ENCODE results near the gene FARS2. TPM values are rescaled to one million over a fixed set of nuclear protein-coding genes. Genes with fewer than 3 reads are reported as not detected.

FARS2 gene
- total RNA-seq, 4 donors from 2014 or later = 8.3 to 18.5 (median 13.0) TPM

- peaks cover 0 to 8% (median 4%) of the 10 kb centered on the region in 3 donors for H3K9me3 ChIP-seq
- intact Hi-C loops (cut with DNase I) = no loop called here
- 66 to 68% methylated on average over 3 of the region's 3 CpGs for WGBS, 2 donors
- DNase-seq = no peak
- no peaks in the 10 kb centered on the region for H3K27me3 ChIP-seq
- H3K27ac ChIP-seq = no peak overlapping the region
- H3K36me3 ChIP-seq = no peaks in the 10 kb centered on the region
- H3K4me3 ChIP-seq = no peak overlapping the region
- no peak for TF ChIP-seq POLR2A (IDR thresholded peaks at IDR 0.05)
- no peak for TF ChIP-seq CTCF (IDR thresholded peaks at IDR 0.05)
- peaks cover 0 to 6% (median 0%) of the 10 kb centered on the region in 3 donors for H3K4me1 ChIP-seq
Measured at GRCh38 chr6:5583528-5583927, 322.2 kb downstream of the FARS2 start.

DNA sequence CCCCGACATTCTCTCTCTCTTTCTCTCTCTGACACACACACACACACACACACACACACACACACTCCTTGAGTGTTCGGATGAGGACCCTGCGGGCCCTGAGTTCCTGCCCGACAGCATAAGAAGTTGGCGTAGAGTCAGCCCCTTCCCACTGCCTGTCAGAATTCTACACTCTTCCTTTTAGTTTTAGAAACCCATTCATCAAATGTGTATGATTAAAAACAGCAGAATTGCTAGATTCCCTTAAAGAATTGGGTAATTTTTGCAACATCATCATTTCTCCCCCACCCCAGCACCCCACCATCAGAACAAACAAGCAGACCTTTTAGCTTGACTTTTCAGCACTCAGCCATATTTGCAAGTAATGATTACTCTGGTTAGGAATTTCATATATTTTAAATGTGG, 322.8 kb downstream of the FARS2 start:
- no peak for DNase-seq
- H3K27ac ChIP-seq = no peak overlapping the region
- H3K36me3 ChIP-seq = no peaks in the 10 kb centered on the region
- 71% methylated on average over 4 to 5 of the region's 5 CpGs for WGBS, 2 donors
- no peaks in the 10 kb centered on the region for H3K27me3 ChIP-seq
- peaks cover 0 to 8% (median 4%) of the 10 kb centered on the region in 3 donors for H3K9me3 ChIP-seq
- peaks cover 0 to 6% (median 0%) of the 10 kb centered on the region in 3 donors for H3K4me1 ChIP-seq
- H3K4me3 ChIP-seq = no peak overlapping the region
- TF ChIP-seq CTCF (IDR thresholded peaks at IDR 0.05) = no peak
- TF ChIP-seq POLR2A (IDR thresholded peaks at IDR 0.05) = no peak
- intact Hi-C loops (cut with DNase I) = no loop called here

DNA sequence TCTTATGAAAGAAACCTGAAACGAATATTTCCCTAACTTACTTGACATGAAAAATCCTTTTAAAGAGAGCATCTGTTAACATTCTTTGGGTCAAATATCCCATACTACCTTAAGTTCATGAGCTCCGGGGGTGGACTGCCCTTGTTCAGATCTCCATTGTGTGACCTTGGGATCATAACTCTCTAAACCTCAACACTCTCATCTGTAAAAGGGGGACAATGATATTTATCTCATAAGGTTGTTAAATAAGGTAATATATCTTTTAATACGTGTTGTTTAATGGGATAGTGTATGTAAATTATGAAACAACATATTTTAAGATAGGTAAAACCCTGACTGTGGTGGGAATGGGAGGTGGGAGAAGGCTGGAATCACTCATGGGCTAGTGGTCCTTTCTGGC, 326.3 kb downstream of the FARS2 start:
- no peak for DNase-seq
- intact Hi-C loops (cut with DNase I) = no loop called here
- H3K4me1 ChIP-seq = no peaks in the 10 kb centered on the region
- WGBS, 2 donors = 90 to 98% methylated on average over 3 of the region's 3 CpGs
- H3K27ac ChIP-seq = no peak overlapping the region
- H3K36me3 ChIP-seq = no peaks in the 10 kb centered on the region
- no peaks in the 10 kb centered on the region for H3K27me3 ChIP-seq
- H3K9me3 ChIP-seq = peaks cover 0 to 8% (median 4%) of the 10 kb centered on the region in 3 donors
- no peak overlapping the region for H3K4me3 ChIP-seq
- no peak for TF ChIP-seq CTCF (IDR thresholded peaks at IDR 0.05)
- no peak for TF ChIP-seq POLR2A (IDR thresholded peaks at IDR 0.05)

- H3K36me3 ChIP-seq = no peaks in the 10 kb centered on the region
- 87 to 93% methylated on average over 7 of the region's 7 CpGs for WGBS, 2 donors
- H3K4me1 ChIP-seq = no peaks in the 10 kb centered on the region
- H3K27ac ChIP-seq = no peak overlapping the region
- H3K9me3 ChIP-seq = peaks cover 0 to 8% (median 4%) of the 10 kb centered on the region in 3 donors
- TF ChIP-seq CTCF (IDR thresholded peaks at IDR 0.05) (no peak), POLR2A (IDR thresholded peaks at IDR 0.05) (no peak)
- H3K27me3 ChIP-seq = no peaks in the 10 kb centered on the region
- no peak for DNase-seq
- intact Hi-C loops (cut with DNase I) = no loop called here
- H3K4me3 ChIP-seq = no peak overlapping the region
Measured at GRCh38 chr6:5589422-5590141, 328.3 kb downstream of the FARS2 start.

- WGBS, 2 donors = 87 to 100% methylated on average over 4 to 5 of the region's 5 CpGs
- DNase-seq = no peak
Measured at GRCh38 chr6:5590187-5590586, 328.9 kb downstream of the FARS2 start.

More at GRCh38 chr6:5590187-5590586, 328.9 kb downstream of the FARS2 start:
- no peak overlapping the region for H3K27ac ChIP-seq
- intact Hi-C loops (cut with DNase I) = no loop called here
- TF ChIP-seq CTCF (IDR thresholded peaks at IDR 0.05) = no peak
- TF ChIP-seq POLR2A (IDR thresholded peaks at IDR 0.05) = no peak
- H3K4me1 ChIP-seq = no peaks in the 10 kb centered on the region
- peaks cover 0 to 8% (median 4%) of the 10 kb centered on the region in 3 donors for H3K9me3 ChIP-seq
- H3K4me3 ChIP-seq = no peak overlapping the region
- no peaks in the 10 kb centered on the region for H3K36me3 ChIP-seq
- H3K27me3 ChIP-seq = no peaks in the 10 kb centered on the region

Measured in esophagus squamous epithelium (tissue), 5 donors.